IMR-90 (cell line): Measurements from ENCODE around the gene SFSWAP. TPM values are rescaled to one million over a fixed set of nuclear protein-coding genes. Genes with fewer than 3 reads are reported as not detected.

Source experiments
- ATAC-seq: fragments of 200-7000 bp; cut with Tn5 transposase; 2 replicates; pipeline ENCODE4 v1.9.1; 2020; ENCODE audit warnings: low read depth, mild to moderate bottlenecking, moderate library complexity
- BruUV-seq: library from RNA; stranded (reverse); fragments of 400-500 nt; replicated peaks from 2 replicates; lab custom pipeline; 2021; lab: Mats Ljungman, UMichigan
- CTCF ChIA-PET: fragments of 300-600 bp; formaldehyde crosslinking; extraction: SDS; loops from one replicate; lab custom pipeline; 2021; ENCODE audit warnings: antibody characterized with exemption; lab: Yijun Ruan, JAX
- POLR2A ChIA-PET: fragments of 300-600 bp; sonication (Branson Sonifier 250); formaldehyde crosslinking; loops from one replicate; lab custom pipeline; 2022; ENCODE audit warnings: antibody characterized with exemption; ENCODE audit not compliant: unreplicated experiment; lab: Charles Lee
- DNase-seq: peaks from one replicate; pipeline ENCODE4 v3.0.0; 2013
- H2AFZ ChIP-seq: replicated peaks from 2 replicates; pipeline ENCODE3; 2013; ENCODE audit warnings: low read length, mild to moderate bottlenecking; ENCODE audit not compliant: poor library complexity
- H2AK5ac ChIP-seq: 2 replicates; pipeline ENCODE4 v1.6.1; 2013; ENCODE audit warnings: low read depth, low read length, inconsistent platforms
- H2AK9ac ChIP-seq: replicated peaks from 2 replicates; pipeline ENCODE3; 2013; ENCODE audit warnings: mild to moderate bottlenecking, low read depth, low read length, moderate library complexity; ENCODE audit not compliant: poor library complexity
- H2BK120ac ChIP-seq: 2 replicates; pipeline ENCODE4 v1.6.1; 2013; ENCODE audit warnings: low read depth, low read length, inconsistent platforms
- H2BK15ac ChIP-seq: 3 replicates; pipeline ENCODE4 v1.6.1; 2013; ENCODE audit warnings: low read depth, low read length, inconsistent platforms
- H2BK20ac ChIP-seq: 2 replicates; pipeline ENCODE4 v1.6.1; 2013; ENCODE audit warnings: low read depth, mild to moderate bottlenecking, inconsistent platforms, low read length, moderate library complexity
- H2BK5ac ChIP-seq: 2 replicates; pipeline ENCODE4 v1.6.1; 2013; ENCODE audit warnings: mild to moderate bottlenecking, low read depth, low read length, inconsistent platforms; ENCODE audit not compliant: poor library complexity, severe bottlenecking
- H3K14ac ChIP-seq: replicated peaks from 2 replicates; pipeline ENCODE4 v1.6.1; 2013; ENCODE audit warnings: low read depth, low read length, inconsistent platforms
- H3K18ac ChIP-seq: 2 replicates; pipeline ENCODE4 v1.6.1; 2013; ENCODE audit warnings: low read depth, low read length, control low read depth
- H3K23ac ChIP-seq: 2 replicates; pipeline ENCODE4 v1.6.1; 2013; ENCODE audit warnings: low read depth, low read length, inconsistent platforms
- H3K27ac ChIP-seq: 2 replicates; pipeline ENCODE4 v1.5.1; 2013; ENCODE audit warnings: mild to moderate bottlenecking, control low read depth, low read length; ENCODE audit not compliant: insufficient read depth
- H3K27me3 ChIP-seq: 2 replicates; pipeline ENCODE4 v1.6.1; 2013; ENCODE audit warnings: low read length; ENCODE audit not compliant: control insufficient read depth, insufficient read depth
- H3K36me3 ChIP-seq: 2 replicates; pipeline ENCODE4 v1.6.1; 2013; ENCODE audit warnings: low read length, mixed read lengths; ENCODE audit not compliant: control insufficient read depth, insufficient read depth
- H3K4ac ChIP-seq: 2 replicates; pipeline ENCODE4 v1.6.1; 2013; ENCODE audit warnings: low read depth, low read length, inconsistent platforms
- H3K4me1 ChIP-seq: 2 replicates; pipeline ENCODE4 v1.6.1; 2013; ENCODE audit warnings: low read length, mixed read lengths; ENCODE audit not compliant: control insufficient read depth, insufficient read depth
- H3K4me2 ChIP-seq: 2 replicates; pipeline ENCODE4 v1.6.1; 2013; ENCODE audit warnings: low read depth, mild to moderate bottlenecking, control low read depth, low read length, moderate library complexity
- H3K4me3 ChIP-seq: 2 replicates; pipeline ENCODE4 v1.5.1; 2013; ENCODE audit warnings: low read depth, mild to moderate bottlenecking, control low read depth, low read length, moderate library complexity; ENCODE audit not compliant: insufficient read depth
- H3K56ac ChIP-seq: 2 replicates; pipeline ENCODE4 v1.6.1; 2013; ENCODE audit warnings: low read length, inconsistent platforms; ENCODE audit not compliant: insufficient read depth; ENCODE audit errors: extremely low read depth
- H3K79me1 ChIP-seq, 2 experiments: 2 replicates each; pipeline ENCODE4 v1.6.1; 2013; ENCODE audit warnings: low read length in 2 of 2, inconsistent platforms in 1 of 2, low read depth in 1 of 2
- H3K9ac ChIP-seq: 2 replicates; pipeline ENCODE4 v1.6.1; 2013; ENCODE audit warnings: low read depth, low read length, control low read depth
- H3K9me1 ChIP-seq: 2 replicates; pipeline ENCODE4 v1.6.1; 2013; ENCODE audit warnings: low read length, inconsistent platforms; ENCODE audit not compliant: insufficient read depth
- H3K9me3 ChIP-seq: 2 replicates; pipeline ENCODE4 v1.6.1; 2013; ENCODE audit warnings: low read length; ENCODE audit not compliant: control insufficient read depth, insufficient read depth
- H4K20me1 ChIP-seq: 2 replicates; pipeline ENCODE4 v1.6.1; 2013; ENCODE audit warnings: low read length, inconsistent platforms; ENCODE audit not compliant: insufficient read depth
- H4K5ac ChIP-seq: 2 replicates; pipeline ENCODE4 v1.6.1; 2013; ENCODE audit warnings: mild to moderate bottlenecking, low read depth, low read length, control low read depth
- H4K8ac ChIP-seq, 2 experiments: 2 replicates each; pipeline ENCODE4 v1.6.1; 2013; ENCODE audit warnings: low read depth in 2 of 2, low read length in 2 of 2, control low read depth in 1 of 2, inconsistent platforms in 1 of 2
- H4K91ac ChIP-seq: 2 replicates; pipeline ENCODE4 v1.6.1; 2013; ENCODE audit warnings: low read depth, low read length, inconsistent platforms; ENCODE audit not compliant: insufficient read depth
- BHLHE40 ChIP-seq: fragments of 150-350 bp; IDR thresholded peaks from 2 replicates; pipeline ENCODE4 v1.6.1; 2016; ENCODE audit warnings: mild to moderate bottlenecking, low read depth, low read length
- CEBPB ChIP-seq: IDR thresholded peaks from 2 replicates; pipeline ENCODE4 v1.6.1; 2012; ENCODE audit warnings: low read depth, low read length, improper control_type of control experiment
- CHD1 ChIP-seq: IDR thresholded peaks from 2 replicates; pipeline ENCODE4 v1.6.1; 2012; ENCODE audit warnings: low read depth, low read length, improper control_type of control experiment
- CTCF ChIP-seq: conservative IDR thresholded peaks from 2 replicates; pipeline ENCODE4 v1.5.1; 2012; ENCODE audit warnings: mild to moderate bottlenecking, low read depth, low read length, improper control_type of control experiment
- ELK1 ChIP-seq: fragments of 150-350 bp; IDR thresholded peaks from 2 replicates; pipeline ENCODE4 v1.6.1; 2016; ENCODE audit warnings: low read depth, mild to moderate bottlenecking, low read length, moderate library complexity, borderline replicate concordance
- FOS ChIP-seq: fragments of 150-350 bp; IDR thresholded peaks from 2 replicates; pipeline ENCODE4 v1.6.1; 2016; ENCODE audit warnings: low read depth, low read length
- MAFK ChIP-seq: IDR thresholded peaks from 2 replicates; pipeline ENCODE4 v1.6.1; 2012; ENCODE audit warnings: low read depth, low read length, improper control_type of control experiment
- MAZ ChIP-seq: IDR thresholded peaks from 2 replicates; pipeline ENCODE4 v1.6.1; 2012; ENCODE audit warnings: low read depth, mild to moderate bottlenecking, low read length, improper control_type of control experiment, moderate library complexity, borderline replicate concordance
- MXI1 ChIP-seq: IDR thresholded peaks from 2 replicates; pipeline ENCODE4 v1.6.1; 2012; ENCODE audit warnings: low read depth, mild to moderate bottlenecking, low read length, moderate library complexity, borderline replicate concordance
- NFE2L2 ChIP-seq: fragments of 150-350 bp; IDR thresholded peaks from 2 replicates; pipeline ENCODE4 v1.6.1; 2016; ENCODE audit warnings: low read depth, mild to moderate bottlenecking, low read length
- POLR2A ChIP-seq: IDR thresholded peaks from 2 replicates; pipeline ENCODE4 v1.6.1; 2012; ENCODE audit warnings: mild to moderate bottlenecking, low read depth, low read length
- RAD21 ChIP-seq: IDR thresholded peaks from 2 replicates; pipeline ENCODE4 v1.6.1; 2012; ENCODE audit warnings: low read length, improper control_type of control experiment
- RCOR1 ChIP-seq: IDR thresholded peaks from 2 replicates; pipeline ENCODE4 v1.6.1; 2012; ENCODE audit warnings: mild to moderate bottlenecking, low read length, improper control_type of control experiment; ENCODE audit not compliant: insufficient replicate concordance
- RFX5 ChIP-seq: IDR thresholded peaks from 2 replicates; pipeline ENCODE4 v1.8.0; 2012; ENCODE audit warnings: low read depth, mild to moderate bottlenecking, low read length, moderate library complexity
- SMC3 ChIP-seq: fragments of 150-350 bp; IDR thresholded peaks from 2 replicates; pipeline ENCODE4 v1.6.1; 2016; ENCODE audit warnings: low read depth, mild to moderate bottlenecking, antibody characterized with exemption, low read length, moderate library complexity
- USF2 ChIP-seq: fragments of 150-350 bp; IDR thresholded peaks from 2 replicates; pipeline ENCODE4 v1.6.1; 2017; ENCODE audit warnings: mild to moderate bottlenecking, antibody characterized with exemption, low read length, low read depth
- WGBS, 2 experiments: methylation state at CpG; one replicate each; pipeline versions ENCODE4 v1.1.5 to v1.1.7; 2013; ENCODE audit warnings: missing lambda C conversion rate in 2 of 2; ENCODE audit not compliant: insufficient read length in 1 of 2; ENCODE audit errors: extremely low coverage in 2 of 2; 5-methylcytosine and 5-hydroxymethylcytosine counted together
- dilution Hi-C: fragments of 300-500 bp; cut with HindIII; formaldehyde crosslinking; loops from one replicate; pipeline ENCODE4 v1.14.3; 2018; ENCODE audit warnings: low sequenced_read_pairs; ENCODE audit not compliant: unreplicated experiment
- in situ Hi-C: fragments of 300-500 bp; cut with MboI; formaldehyde crosslinking; loops from 3 replicates; pipeline ENCODE4 v1.14.3; 2019; ENCODE audit warnings: low sequenced_read_pairs, inconsistent platforms, mixed read lengths
- intact Hi-C: fragments of 100-400 bp; cut with micrococcal nuclease; formaldehyde crosslinking; loops from 2 replicates; pipeline ENCODE4 v1.10.0; 2022
- polyA plus RNA-seq, 3 experiments: library from polyadenylated mRNA; depleted of rRNA; stranded (reverse); fragments of >200 nt; gene quantifications; 2 replicates each; pipeline ENCODE4 v1.2.3, GENCODE V29; 2012; ENCODE audit warnings: low replicate concordance in 1 of 3
- total RNA-seq: library from RNA; depleted of rRNA; stranded (reverse); fragments of >200 nt; gene quantifications from 2 replicates; pipeline ENCODE4 v1.2.3, GENCODE V29; 2012

The SFSWAP gene
- total and polyA plus RNA-seq, 2 of the 4 experiments (the other 2 are of a cell fraction) = 19.7 to 22.4 TPM

GRCh38 chr12:131732996-131733615 lies 22.2 kb downstream of the SFSWAP start:
- Histone ChIP-seq H3K4me3 (no peak overlapping the region), H2AFZ (no peak overlapping the region), H3K9me3 (no peaks in the 10 kb centered on the region), H2AK5ac (no peak overlapping the region), H2BK120ac (no peak overlapping the region), H2AK9ac (no peak overlapping the region), H3K56ac (no peak overlapping the region), H3K27me3 (no peaks in the 10 kb centered on the region), H3K36me3 (peaks cover 63% of the 10 kb centered on the region), H2BK5ac (no peak overlapping the region), H3K79me1 (peaks cover 19 to 20% of the 10 kb centered on the region in 2 experiments), H2BK20ac (no peak overlapping the region), H3K4me2 (no peak overlapping the region), H3K9me1 (no peaks in the 10 kb centered on the region; the same call in 1 of the 2 replicates), H3K4me1 (peaks cover 3% of the 10 kb centered on the region), H4K8ac (no peak overlapping the region), H2BK15ac (no peak overlapping the region), H3K4ac (no peak overlapping the region), H4K91ac (no peak overlapping the region), H4K20me1 (peaks cover 6% of the 10 kb centered on the region; the same call in 1 of the 2 replicates), H3K14ac (no peak overlapping the region), H3K18ac (no peak overlapping the region), H3K27ac (no peak overlapping the region), H3K23ac (no peak overlapping the region), H3K9ac (no peak overlapping the region), H4K5ac (no peak overlapping the region)
- in situ Hi-C loops (no loop called here), intact Hi-C loops (no loop called here), dilution Hi-C loops (no loop called here)
- CTCF ChIA-PET = no interaction called here
- BruUV-seq = no TSS peak
- POLR2A ChIA-PET = no interaction called here
- 99% methylated on average over 12 of the region's 21 CpGs; no CpG with 5 or more reads in 1 of the 2 experiments for WGBS, 2 experiments
- ATAC-seq (no peak), DNase-seq (no peak)
- TF ChIP-seq MXI1 = no peak
- TF ChIP-seq MAZ = no peak
- TF ChIP-seq FOS = no peak
- no peak for TF ChIP-seq CEBPB
- no peak for TF ChIP-seq USF2
- no peak for TF ChIP-seq SMC3
- TF ChIP-seq RAD21 = no peak
- no peak for TF ChIP-seq BHLHE40
- TF ChIP-seq CTCF = no peak
- no peak for TF ChIP-seq MAFK
- no peak for TF ChIP-seq CHD1
- TF ChIP-seq NFE2L2 = no peak
- no peak for TF ChIP-seq ELK1
- TF ChIP-seq RFX5 = no peak
- TF ChIP-seq RCOR1 = no peak
- TF ChIP-seq POLR2A = no peak
